ENCODE measurements around the gene KIAA0930.

The KIAA0930 gene

GRCh38 chr22:45188779-45189178 is 51.9 kb downstream of the KIAA0930 start:
- DNase-seq, result no peak
- no peak for TF ChIP-seq GATA1 (IDR thresholded peaks at IDR 0.05; ENCODE audit: low read depth, low read length)
- TF ChIP-seq POLR2A (IDR thresholded peaks at IDR 0.05; ENCODE audit: low read length), result no peak

- no peak for DNase-seq
- no peak for TF ChIP-seq GATA1 (IDR thresholded peaks at IDR 0.05; ENCODE audit: low read depth, low read length)
- no peak for TF ChIP-seq POLR2A (IDR thresholded peaks at IDR 0.05; ENCODE audit: low read length)
Measured at GRCh38 chr22:45187891-45188290, 52.8 kb downstream of the KIAA0930 start.

- no peak for DNase-seq
- TF ChIP-seq POLR2A (IDR thresholded peaks at IDR 0.05; ENCODE audit: low read length) (no peak), GATA1 (IDR thresholded peaks at IDR 0.05; ENCODE audit: low read depth, low read length) (no peak)
Measured at GRCh38 chr22:45185718-45186514, 54.8 kb downstream of the KIAA0930 start.

- DNase-seq, result no peak
- TF ChIP-seq GATA1 (IDR thresholded peaks at IDR 0.05; ENCODE audit: low read depth, low read length) (no peak), POLR2A (IDR thresholded peaks at IDR 0.05; ENCODE audit: low read length) (no peak)
Measured at GRCh38 chr22:45183974-45184373, 56.7 kb downstream of the KIAA0930 start.

GRCh38 chr22:45181766-45182165 is 58.9 kb downstream of the KIAA0930 start:
- no peak for DNase-seq
- no peak for TF ChIP-seq POLR2A (IDR thresholded peaks at IDR 0.05; ENCODE audit: low read length)
- TF ChIP-seq GATA1 (IDR thresholded peaks at IDR 0.05; ENCODE audit: low read depth, low read length), result no peak

- no peak for TF ChIP-seq GATA1 (IDR thresholded peaks at IDR 0.05; ENCODE audit: low read depth, low read length)
Measured at GRCh38 chr22:45181240-45181639, 59.5 kb downstream of the KIAA0930 start.

GRCh38 chr22:45180146-45180679 is 60.5 kb downstream of the KIAA0930 start:
- TF ChIP-seq GATA1 (IDR thresholded peaks at IDR 0.05; ENCODE audit: low read depth, low read length) (no peak), POLR2A (IDR thresholded peaks at IDR 0.05; ENCODE audit: low read length) (no peak)
- DNase-seq, result no peak

More at GRCh38 chr22:45181240-45181639, 59.5 kb downstream of the KIAA0930 start:
- no peak for DNase-seq

GRCh38 chr22:45179276-45180049 is 61.2 kb downstream of the KIAA0930 start:
- TF ChIP-seq GATA1 (IDR thresholded peaks at IDR 0.05; ENCODE audit: low read depth, low read length) (no peak), POLR2A (IDR thresholded peaks at IDR 0.05; ENCODE audit: low read length) (no peak)
- DNase-seq, result no peak

- no peak for DNase-seq
- TF ChIP-seq GATA1 (IDR thresholded peaks at IDR 0.05; ENCODE audit: low read depth, low read length), result no peak
- TF ChIP-seq POLR2A (IDR thresholded peaks at IDR 0.05; ENCODE audit: low read length), result no peak
Measured at GRCh38 chr22:45172881-45173585, 67.7 kb downstream of the KIAA0930 start.

- TF ChIP-seq GATA1 (IDR thresholded peaks at IDR 0.05; ENCODE audit: low read depth, low read length), result no peak
- no peak for DNase-seq
Measured at GRCh38 chr22:45171830-45172229, 68.9 kb downstream of the KIAA0930 start.

GRCh38 chr22:45169591-45170466 is 70.9 kb downstream of the KIAA0930 start:
- no peak for TF ChIP-seq GATA1 (IDR thresholded peaks at IDR 0.05; ENCODE audit: low read depth, low read length)
- TF ChIP-seq POLR2A (IDR thresholded peaks at IDR 0.05; ENCODE audit: low read length), result no peak
- DNase-seq, result peak; percentile 74 to 83

- TF ChIP-seq GATA1 (IDR thresholded peaks at IDR 0.05; ENCODE audit: low read depth, low read length) (no peak), POLR2A (IDR thresholded peaks at IDR 0.05; ENCODE audit: low read length) (no peak)
- peak; percentile 29 to 34 for DNase-seq
Measured at GRCh38 chr22:45166932-45167331, 73.8 kb downstream of the KIAA0930 start.

Measured in erythroblast (primary cell).